Tongue (tissue), 2 donors: ENCODE results near the gene PNISR. TPM values are rescaled to one million over a fixed set of nuclear protein-coding genes. Genes with fewer than 3 reads are reported as not detected.

ENCODE experiments used
- DNase-seq: peaks from one replicate; pipeline ENCODE4 v3.0.0-alpha.2; 2015
- total RNA-seq: library from RNA; depleted of rRNA; stranded (reverse); fragments of >200 nt; gene quantifications from one replicate; pipeline ENCODE4 v1.2.3, GENCODE V29; 2014

Gene PNISR
- total RNA-seq, 1 donor from 2014 or later: 189 TPM

GRCh38 chr6:99409672-99410071 is 15.4 kb downstream of the PNISR start:
- DNase-seq: no peak

DNA sequence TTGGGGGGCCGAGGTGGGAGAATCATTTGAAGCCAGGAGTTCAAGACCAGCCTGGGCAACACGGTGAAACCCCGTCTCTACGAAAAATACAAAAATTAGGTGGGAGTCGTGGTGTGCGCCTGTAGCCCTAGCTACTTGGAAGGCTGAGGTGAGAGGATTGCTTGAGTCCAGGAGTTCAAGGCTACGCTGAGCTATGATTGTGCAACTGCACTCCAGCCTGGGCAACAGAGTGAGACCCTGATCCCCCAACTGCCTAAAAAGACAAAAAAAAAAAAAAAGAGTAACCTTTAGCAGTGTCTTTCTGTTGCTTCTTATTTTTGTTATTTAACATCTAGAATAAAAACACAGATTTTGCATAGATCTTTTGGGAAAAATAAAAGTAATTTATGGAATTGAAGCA is 18.0 kb downstream of the PNISR start:
- DNase-seq: no peak

GRCh38 chr6:99402448-99402847 is 22.7 kb downstream of the PNISR start:
- DNase-seq: no peak

GRCh38 chr6:99397287-99397686 is 27.8 kb downstream of the PNISR start:
- no peak for DNase-seq

DNA sequence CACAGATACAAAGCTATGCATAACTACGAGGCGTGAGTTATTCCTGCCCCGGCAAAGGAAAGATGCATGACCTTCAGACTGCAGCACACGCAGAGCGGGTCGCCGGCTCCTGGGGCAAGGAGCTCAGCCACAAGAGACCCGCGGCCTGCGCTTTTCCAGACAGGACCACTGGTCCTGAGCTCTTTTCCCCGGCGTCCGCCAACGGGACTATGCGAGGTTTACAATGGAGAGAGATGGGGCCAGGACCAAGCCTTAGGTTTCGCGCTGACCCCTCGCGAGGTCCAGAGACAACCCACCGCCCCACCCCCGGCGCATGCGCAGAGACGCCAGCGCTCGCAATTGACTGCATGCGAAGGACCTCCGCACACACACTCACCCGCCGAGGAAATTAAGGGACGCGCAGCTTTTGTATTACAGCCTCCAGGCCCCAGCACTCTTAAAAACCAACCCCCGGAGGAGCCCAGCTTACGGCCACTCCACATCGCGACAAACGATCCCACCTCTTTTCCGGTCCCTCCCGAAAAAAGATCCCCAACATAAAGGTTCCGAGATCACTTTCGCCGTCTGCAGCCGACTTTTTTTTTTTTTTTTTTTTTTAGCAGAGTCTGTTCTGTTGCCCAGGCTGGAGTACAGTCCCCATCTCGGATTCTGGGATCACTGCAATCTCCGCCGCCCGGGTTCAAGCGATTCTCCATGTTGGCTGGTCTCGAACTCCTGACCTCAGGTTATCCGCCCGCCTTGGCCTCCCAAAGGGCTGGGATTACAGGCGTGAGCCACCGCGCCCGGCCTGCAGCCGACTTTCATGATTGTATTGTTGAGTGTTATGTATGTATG is 31.2 kb downstream of the PNISR start, which contains the start of gene COQ3:
TSS of gene COQ3 (minus strand) at position 498 of the 834 bp plus-strand sequence. CDS start at position 482, 16 bp downstream.
- peak; percentile 91 for DNase-seq

DNA sequence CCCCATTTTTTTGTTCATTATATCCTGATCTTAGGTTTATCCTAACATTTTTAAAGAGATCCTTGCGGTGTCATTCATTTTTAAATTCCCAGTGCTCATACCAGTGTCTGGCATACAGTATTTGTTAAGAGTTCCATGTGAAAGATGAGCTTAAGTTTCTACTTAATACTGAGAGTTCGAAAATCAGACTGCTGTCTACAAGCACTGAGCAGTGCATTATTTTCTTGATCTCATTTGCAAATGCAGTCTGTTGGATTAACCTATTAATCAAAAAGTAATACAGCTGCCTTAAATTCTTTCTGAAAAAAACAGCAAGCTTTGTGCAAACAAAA is 31.8 kb downstream of the PNISR start:
- no peak for DNase-seq

- no peak for DNase-seq
Measured at GRCh38 chr6:99390896-99391295, 34.2 kb downstream of the PNISR start.

GRCh38 chr6:99384507-99384906 is 40.6 kb downstream of the PNISR start:
- DNase-seq: no peak

DNA sequence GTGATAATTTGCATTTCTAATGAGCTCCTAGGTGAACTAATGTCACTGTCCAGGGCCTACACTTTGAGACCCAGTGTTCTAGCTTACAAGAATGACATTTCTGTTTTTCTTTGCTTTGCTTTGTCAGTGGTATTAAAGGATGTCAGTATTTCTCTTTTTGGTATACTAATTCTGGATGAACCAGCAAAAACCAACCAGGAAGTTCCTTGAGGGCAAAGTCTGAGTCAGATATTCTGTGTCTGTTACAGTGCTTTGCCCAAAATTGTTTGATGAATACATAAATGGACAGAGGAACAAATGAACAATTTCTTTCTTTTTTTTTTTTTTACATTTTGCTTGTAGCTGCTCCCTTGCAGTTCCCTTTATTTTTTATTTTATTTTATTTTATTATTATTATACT is 46.5 kb downstream of the PNISR start:
- no peak for DNase-seq

DNA sequence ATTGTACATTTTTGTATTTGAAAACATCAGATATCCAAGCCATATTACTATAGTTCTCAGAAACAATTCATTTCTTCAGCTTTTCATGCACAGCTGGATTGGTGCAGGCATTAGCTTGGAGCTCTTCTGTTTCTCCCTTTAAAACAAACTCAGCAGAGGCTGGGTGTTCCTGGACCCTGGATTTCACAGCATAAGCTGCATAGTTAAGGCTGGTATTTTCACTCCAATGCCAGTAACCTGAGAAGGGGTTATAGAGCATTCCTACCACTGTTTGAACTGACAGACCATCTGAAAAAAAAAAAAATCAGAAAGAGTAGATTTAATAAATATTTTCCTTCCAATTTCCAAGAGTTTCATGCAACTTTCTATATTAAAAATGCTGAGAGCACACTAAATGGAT is 55.6 kb downstream of the PNISR start:
- no peak for DNase-seq

DNA sequence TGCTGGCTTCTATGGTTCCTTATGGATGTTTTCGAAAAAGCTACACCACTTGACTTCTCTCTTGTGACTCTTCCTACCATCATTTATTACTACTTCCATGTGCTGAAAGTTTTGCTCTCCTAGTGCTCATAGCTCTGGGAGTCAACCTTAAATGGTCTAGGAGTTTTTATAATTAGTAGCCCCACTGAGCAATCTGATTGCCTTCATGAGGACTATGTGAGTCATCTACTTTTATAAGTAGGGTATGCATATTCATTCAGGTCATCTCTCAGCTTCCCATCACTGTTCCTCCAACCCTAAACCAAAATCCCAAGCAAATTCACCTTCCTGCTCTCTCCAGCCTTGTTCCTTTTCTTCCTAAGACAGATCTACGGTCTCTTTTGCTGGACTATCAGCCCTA is 58.3 kb downstream of the PNISR start:
- DNase-seq: no peak

- no peak for DNase-seq
Measured at GRCh38 chr6:99364026-99364425, 61.1 kb downstream of the PNISR start.

- DNase-seq: no peak
Measured at GRCh38 chr6:99362678-99363268, 62.3 kb downstream of the PNISR start.

GRCh38 chr6:99359800-99360199 is 65.3 kb downstream of the PNISR start:
- DNase-seq: no peak

GRCh38 chr6:99356641-99357040 is 68.5 kb downstream of the PNISR start:
- DNase-seq: no peak

- DNase-seq: no peak
Measured at GRCh38 chr6:99354983-99355382, 70.1 kb downstream of the PNISR start.

DNA sequence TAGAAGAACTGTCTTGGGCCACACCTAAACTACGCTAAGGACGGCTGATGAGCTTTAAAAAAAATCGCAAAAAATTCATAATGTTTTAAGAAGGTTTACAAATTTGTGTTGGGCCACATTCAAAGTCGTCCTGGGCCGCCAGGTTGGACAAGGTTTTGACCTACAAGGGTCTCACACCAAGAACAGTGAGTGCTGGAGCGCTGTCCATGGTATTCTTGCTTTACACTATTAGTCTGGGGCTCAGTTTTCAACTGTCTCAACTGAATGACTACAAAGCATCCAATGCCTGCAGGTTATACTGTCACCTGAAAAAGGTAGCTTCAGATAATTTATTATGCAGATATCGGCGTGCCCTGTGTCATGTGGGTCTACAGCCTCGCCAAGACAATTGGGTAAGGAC is 72.0 kb downstream of the PNISR start:
- DNase-seq: peak; percentile 18

- no peak for DNase-seq
Measured at GRCh38 chr6:99350573-99350972, 74.5 kb downstream of the PNISR start.

DNA sequence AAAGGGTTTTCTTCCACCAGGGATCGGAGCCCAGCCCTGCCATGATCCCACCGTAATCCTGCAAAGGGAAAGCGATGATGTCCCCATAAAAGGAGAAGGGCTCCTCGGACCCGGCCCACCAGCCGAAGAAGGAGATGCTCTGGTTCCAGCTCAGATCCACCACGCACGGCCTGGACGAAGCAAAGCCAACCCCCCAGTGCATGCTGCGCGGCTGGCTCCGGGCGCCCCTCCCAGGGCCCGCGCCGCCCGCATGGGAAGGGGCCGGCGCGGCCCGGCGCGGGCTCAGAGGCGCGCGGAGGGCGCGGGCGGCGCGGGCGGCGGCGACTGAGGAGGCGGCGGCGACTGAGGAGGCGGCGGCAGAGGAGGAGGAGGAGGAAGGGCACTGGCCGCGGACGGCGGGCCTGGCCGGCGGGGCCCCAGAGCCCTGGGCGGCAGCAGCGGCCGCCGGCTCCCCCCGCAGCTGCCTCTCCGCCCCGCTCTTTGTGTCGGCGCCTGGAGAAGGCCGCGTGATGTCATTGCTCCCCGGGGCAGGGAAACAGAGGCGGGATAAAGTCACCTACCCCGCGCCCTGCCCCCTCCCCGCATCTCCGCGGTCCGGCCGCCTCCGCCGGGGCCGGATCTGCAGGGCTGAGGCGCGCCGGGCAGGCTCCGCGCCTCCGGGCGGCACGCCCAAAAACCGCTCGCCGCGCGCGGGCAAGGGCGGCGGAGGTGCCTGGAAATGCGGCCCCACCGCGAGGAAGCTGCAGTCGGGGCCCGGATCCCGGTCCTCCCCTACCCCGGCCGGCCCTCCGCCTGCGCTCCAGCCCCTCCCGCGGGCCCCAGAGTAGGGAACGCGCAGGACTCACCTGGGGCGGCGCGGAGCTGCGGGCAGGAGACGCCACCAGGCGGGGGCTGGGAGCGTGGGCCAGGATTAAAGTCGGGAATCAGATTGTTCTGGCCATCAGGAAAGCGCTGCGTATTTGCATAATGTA is 75.7 kb downstream of the PNISR start, which contains the start of gene FAXC:
TSS of gene FAXC (minus strand) at position 504 of the 971 bp plus-strand sequence. CDS start at position 202, 302 bp downstream.
- peak; percentile 68 for DNase-seq

DNA sequence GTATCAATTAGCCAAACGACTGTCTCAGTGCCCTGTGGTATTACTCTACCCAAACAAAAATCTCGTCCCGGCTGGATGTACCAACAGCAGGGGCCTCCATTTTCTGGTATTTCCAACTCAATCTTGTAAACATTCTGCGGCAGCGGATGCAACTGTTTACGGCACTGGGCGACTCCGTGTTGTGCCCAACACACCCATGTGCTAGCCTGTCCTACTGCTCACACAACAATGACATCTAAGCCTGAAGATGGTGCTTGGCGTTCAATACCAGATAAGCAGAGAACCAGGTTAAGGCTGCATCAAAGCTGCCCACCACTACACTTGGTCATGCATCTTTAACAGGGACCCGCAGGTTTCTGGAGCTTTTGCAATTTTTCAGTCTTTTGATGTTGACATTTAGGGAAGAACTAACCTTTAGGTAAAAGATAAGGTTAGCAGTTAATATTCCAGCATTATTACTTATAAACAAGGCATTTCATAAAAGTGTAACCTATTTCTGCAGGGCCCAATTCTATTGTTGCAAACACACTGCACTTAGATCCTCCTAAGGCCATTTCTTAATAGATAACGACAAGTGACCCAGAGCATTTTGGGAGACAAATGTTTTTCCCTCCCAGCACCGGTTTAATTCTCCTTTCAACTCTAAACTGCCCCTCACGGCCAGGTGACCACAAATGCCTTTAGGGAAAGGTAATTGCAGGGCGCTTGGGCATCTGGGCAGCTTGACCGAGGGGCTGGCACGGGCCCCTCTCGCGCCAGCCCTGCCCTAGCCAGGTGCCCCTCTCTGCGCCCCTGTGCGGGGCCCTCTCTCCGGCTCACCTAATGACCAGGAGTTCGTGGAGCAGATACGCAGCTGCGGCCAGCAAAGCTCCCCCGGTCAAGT is 76.6 kb downstream of the PNISR start:
- DNase-seq: peak; percentile 6
